Activated naive CD8-positive, alpha-beta T cell (primary cell): ENCODE results near the gene CDX1.

Source experiments
- H3K27ac Mint-ChIP-seq: one replicate; pipeline ENCODE4 v1.8.0; 2021; ENCODE audit warnings: mixed read lengths
- H3K27me3 Mint-ChIP-seq: one replicate; pipeline ENCODE4 v1.8.0; 2021; ENCODE audit warnings: mixed read lengths
- H3K36me3 Mint-ChIP-seq: one replicate; pipeline ENCODE4 v1.8.0; 2021; ENCODE audit warnings: mixed read lengths
- H3K4me1 Mint-ChIP-seq: one replicate; pipeline ENCODE4 v1.8.0; 2021; ENCODE audit warnings: low read depth, mixed read lengths
- H3K4me3 Mint-ChIP-seq: one replicate; pipeline ENCODE4 v1.8.0; 2021; ENCODE audit warnings: mild to moderate bottlenecking, mixed read lengths
- H3K9me3 Mint-ChIP-seq: one replicate; pipeline ENCODE4 v1.8.0; 2021; ENCODE audit warnings: low read depth, mixed read lengths

CDX1 gene

DNA sequence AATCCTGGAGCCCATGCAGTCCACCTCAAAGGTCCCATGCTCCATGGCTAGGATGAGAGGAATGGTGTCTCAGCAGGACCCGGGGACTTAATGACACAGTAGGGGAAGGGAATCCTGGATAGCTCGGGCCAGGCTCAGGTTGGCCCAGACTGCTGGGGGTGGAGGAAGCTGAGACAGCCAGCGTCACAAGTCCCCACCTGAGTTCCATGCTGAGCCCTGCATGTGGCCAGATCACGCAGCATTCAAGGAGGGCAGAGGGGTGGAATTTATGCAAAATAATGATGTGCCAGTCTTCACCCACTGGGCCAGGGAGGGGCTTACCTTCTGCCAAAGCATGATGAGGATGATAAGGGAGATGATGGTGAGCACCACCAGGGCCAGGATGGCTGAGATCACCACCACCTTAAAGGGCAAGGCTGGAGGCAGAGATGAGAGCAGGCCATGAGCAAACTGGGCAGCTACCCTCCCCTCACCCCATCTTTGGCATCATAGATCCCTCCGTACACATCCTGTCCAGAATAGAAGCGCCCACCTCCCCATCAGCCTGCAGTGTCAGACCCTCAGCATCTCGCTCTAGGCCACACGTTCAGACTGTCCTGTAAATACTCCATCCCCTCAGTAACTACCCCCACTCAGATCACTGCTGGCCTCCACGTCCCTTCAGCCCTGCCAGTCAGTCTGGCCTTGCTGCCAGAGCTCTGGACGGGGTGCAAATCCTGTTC is 40.2 kb upstream of the CDX1 start:
- Mint-ChIP-seq H3K36me3 (no peaks in the 10 kb centered on the region), H3K9me3 (no peaks in the 10 kb centered on the region), H3K4me3 (no peak overlapping the region), H3K27ac (no peak overlapping the region), H3K4me1 (no peaks in the 10 kb centered on the region), H3K27me3 (no peaks in the 10 kb centered on the region)

DNA sequence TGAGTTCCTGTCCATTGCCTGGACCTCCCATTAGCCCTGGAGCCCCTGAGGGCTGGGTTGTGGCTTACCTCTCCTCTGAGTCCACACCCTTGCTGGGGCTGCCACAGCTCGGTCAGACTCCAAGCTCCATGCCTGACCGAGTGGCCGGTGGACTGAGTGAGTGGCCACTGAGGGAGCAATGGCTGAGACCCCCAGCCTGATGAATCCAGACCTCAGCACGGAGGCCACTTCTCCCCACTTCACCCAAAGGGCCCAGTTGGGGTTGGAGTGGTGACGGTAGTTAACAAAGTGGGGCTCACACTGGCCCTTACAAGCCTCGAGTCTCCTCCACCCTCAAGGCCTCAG is 39.7 kb upstream of the CDX1 start:
- H3K9me3 Mint-ChIP-seq, result no peaks in the 10 kb centered on the region
- H3K4me1 Mint-ChIP-seq, result no peaks in the 10 kb centered on the region
- no peak overlapping the region for H3K27ac Mint-ChIP-seq
- no peaks in the 10 kb centered on the region for H3K36me3 Mint-ChIP-seq
- no peaks in the 10 kb centered on the region for H3K27me3 Mint-ChIP-seq
- H3K4me3 Mint-ChIP-seq, result no peak overlapping the region

DNA sequence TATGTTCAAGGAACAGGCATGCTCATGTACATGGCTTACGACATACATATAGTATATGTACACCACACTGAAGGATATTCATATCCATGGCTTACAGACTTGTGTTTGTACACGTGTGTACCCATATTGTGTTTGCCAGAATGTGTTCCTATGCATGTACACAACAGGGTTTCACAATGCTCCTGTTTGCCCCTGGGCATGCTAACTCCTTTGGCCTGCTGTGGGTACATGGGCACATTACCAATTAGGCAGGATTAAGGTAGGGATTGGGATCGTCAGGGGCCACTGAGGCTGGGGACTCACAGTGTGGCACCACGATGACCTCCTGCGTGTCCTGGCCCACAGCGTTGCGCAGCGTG is 37.1 kb upstream of the CDX1 start:
- no peak overlapping the region for H3K27ac Mint-ChIP-seq

DNA sequence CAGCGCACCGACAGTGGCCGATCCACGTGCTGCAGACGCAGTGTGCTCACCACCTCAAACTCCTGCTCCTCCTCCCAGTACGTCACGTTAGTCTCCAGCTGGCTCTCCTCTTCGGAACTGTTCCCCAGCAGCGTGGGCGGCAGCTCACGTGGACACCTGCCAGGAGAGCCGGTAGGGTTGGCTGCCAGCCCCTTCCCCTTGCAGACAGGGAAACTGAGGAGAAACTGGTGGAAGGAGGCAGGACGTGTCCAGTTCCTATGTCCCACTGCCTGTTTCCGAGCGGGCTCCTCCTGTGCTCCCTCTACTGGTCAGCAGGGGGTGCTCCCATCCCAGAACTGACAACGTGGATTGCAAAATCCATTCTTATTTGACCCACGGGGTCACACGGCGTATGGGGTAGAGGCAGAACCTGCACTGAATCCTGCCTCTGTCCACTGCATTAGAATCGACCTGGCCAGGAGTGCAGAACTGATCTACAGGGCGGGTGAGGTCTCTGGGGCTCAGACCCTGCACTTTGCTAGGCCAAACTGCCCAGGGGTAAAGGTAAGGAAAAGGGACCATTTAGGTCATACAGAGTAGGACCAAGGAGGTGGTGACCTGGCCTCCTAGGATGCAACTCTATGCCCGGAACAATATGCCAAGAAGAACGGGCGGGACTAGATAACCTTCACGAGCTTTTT is 36.6 kb upstream of the CDX1 start:
- Mint-ChIP-seq H3K27me3 (no peaks in the 10 kb centered on the region), H3K27ac (no peak overlapping the region), H3K36me3 (no peaks in the 10 kb centered on the region), H3K4me1 (no peaks in the 10 kb centered on the region), H3K4me3 (no peak overlapping the region), H3K9me3 (no peaks in the 10 kb centered on the region)

More for the DNA sequence above, 37.1 kb upstream of the CDX1 start:
- no peaks in the 10 kb centered on the region for H3K27me3 Mint-ChIP-seq
- H3K4me1 Mint-ChIP-seq, result no peaks in the 10 kb centered on the region
- no peaks in the 10 kb centered on the region for H3K9me3 Mint-ChIP-seq
- no peak overlapping the region for H3K4me3 Mint-ChIP-seq
- no peaks in the 10 kb centered on the region for H3K36me3 Mint-ChIP-seq

DNA sequence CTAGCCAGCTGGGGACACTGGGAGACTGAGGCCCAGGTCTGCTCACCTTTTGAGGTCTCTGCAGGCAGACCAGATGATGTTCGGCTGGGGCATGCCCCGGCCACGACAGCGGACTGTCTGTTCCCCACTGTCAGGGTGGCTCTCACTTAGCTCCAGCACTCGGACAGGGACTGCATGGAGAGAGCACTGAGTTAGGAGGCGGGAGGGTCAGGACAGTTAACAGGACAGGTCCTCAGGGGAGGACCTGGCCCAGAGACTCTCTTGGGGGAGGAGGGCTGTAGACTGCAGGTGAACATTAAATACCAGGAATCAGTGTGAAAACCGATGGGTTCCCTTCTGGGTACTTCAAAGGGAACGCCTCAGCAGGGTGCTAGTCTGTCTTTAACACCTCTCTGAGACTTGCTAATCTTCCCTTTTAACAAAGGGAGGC is 36.1 kb upstream of the CDX1 start:
- Mint-ChIP-seq H3K9me3 (no peaks in the 10 kb centered on the region), H3K4me3 (no peak overlapping the region), H3K27ac (no peak overlapping the region), H3K4me1 (no peaks in the 10 kb centered on the region), H3K36me3 (no peaks in the 10 kb centered on the region), H3K27me3 (no peaks in the 10 kb centered on the region)

DNA sequence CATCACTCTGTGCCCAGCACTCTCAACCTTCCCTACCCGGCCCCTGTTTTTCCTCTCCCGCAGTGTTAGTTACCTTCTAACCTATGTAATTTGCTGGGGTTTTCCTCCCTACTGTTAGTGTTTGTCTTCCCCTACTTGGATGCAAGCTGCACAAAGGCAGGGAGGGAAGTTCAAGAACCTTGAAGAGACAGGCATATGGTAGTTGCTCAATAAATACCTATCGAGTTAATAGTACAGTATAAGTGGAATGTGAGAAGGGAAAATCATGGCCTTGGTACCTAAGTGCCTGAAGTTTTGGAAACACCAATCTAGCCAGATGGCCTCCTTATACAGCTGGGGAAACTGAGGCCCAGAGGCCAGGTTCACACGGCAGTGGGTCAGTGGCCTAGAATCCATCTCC is 35.1 kb upstream of the CDX1 start:
- Mint-ChIP-seq H3K27ac (no peak overlapping the region), H3K4me1 (no peaks in the 10 kb centered on the region), H3K27me3 (no peaks in the 10 kb centered on the region), H3K4me3 (no peak overlapping the region), H3K36me3 (no peaks in the 10 kb centered on the region), H3K9me3 (no peaks in the 10 kb centered on the region)

DNA sequence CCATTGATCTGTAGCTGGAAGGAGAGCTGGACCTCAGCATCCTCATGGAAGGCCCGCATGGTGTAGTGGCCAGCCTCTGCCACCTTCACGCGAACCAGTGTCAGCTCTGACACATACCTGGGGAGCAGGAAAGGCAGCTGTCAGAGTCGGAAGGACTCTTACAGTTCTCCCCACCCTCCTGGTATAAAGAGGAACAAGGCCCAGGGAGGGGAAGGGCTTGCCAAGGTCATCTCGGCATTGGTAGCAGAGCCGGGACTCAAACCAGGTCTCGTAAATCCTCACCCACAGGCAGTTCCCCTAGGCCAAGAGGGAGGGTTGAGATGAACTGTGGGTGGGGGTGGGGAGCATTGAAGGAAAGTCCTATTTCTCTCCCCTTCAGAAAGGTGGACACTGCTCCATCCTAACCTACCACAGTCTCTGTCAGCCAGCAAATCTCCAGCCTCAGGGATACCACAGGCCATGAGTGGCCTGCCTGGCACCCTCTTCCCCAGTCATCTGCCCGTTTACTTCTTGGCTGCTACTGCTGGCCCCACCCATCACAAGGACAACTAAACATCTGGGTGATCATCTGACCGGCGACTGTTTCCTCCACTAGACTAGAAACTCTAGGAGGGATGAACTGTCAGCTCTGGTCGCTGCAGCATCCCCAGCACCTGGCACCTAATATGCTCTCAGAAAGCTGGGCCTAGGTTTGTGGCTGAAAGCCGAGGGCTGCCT is 34.4 kb upstream of the CDX1 start:
- no peaks in the 10 kb centered on the region for H3K9me3 Mint-ChIP-seq
- no peaks in the 10 kb centered on the region for H3K4me1 Mint-ChIP-seq
- no peaks in the 10 kb centered on the region for H3K36me3 Mint-ChIP-seq
- no peaks in the 10 kb centered on the region for H3K27me3 Mint-ChIP-seq
- H3K27ac Mint-ChIP-seq, result no peak overlapping the region
- no peak overlapping the region for H3K4me3 Mint-ChIP-seq

DNA sequence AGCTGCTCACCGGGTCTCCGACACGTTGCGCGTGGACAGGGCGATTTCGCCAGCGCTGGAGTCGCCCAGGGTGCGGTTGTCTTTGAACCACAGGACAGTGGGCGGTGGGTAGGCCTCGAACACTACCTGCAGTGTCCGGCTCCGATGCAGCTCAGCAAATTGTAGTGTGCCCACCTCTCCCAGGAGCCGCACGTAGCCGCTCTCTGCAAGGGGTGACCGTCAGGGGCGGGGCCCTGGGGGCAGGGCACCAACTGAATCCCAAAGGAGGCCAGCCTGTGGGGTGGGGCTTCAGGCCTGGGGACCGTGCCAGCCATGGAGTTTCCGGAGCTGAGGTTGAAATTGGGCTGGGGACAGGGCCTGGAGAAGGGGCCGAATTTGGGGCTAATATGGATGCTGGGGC is 33.8 kb upstream of the CDX1 start:
- H3K27me3 Mint-ChIP-seq, result no peaks in the 10 kb centered on the region
- no peaks in the 10 kb centered on the region for H3K36me3 Mint-ChIP-seq

DNA sequence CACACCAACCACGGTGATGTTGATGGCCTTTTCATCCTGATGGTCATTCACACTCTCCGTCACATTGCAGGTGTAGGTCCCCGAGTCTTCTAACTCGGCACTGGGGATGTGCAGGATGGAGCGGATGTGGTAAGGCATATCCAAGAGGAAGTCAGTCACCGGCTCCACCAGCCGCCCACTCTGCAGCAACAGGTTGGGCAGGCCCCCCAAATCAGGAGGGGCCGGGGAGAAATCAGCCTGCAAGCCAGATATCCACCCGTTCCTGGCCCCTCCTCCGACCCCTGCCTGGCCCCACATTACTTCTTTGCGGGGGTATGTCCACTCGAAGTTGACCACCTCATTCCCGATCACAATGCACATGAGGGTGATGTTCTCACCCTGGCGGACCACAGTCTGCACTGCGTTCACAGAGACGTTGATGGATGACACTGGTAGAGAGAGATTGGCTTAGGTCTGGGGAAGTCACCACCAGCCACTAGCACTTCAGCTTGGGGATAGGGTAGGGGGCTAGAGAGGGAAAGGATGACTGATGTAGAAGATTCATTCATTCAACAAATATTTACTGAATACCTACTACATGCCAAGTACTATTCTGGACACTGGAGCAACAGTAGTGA is 32.9 kb upstream of the CDX1 start:
- H3K27ac Mint-ChIP-seq, result no peak overlapping the region

More for the DNA sequence above, 33.8 kb upstream of the CDX1 start:
- no peak overlapping the region for H3K27ac Mint-ChIP-seq
- no peaks in the 10 kb centered on the region for H3K9me3 Mint-ChIP-seq
- H3K4me3 Mint-ChIP-seq, result no peak overlapping the region
- H3K4me1 Mint-ChIP-seq, result no peaks in the 10 kb centered on the region

DNA sequence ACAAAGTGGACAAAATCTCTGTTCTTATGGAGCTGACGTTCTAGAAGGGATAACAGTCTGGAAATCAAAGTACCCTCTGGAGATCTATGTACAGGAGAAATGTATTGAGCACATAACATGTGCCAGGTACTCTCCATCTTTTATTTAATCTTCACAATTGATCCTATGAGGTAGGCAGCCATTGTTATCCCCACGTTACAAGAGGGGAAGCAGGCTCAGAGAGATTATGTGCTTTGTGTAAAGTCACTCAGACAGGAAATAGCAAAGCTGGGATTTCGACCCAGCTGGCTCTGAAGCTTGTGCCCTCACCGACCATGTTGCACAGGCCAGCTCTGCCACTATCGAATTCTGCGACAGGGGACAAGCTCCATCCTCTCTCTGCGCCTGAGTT is 32.4 kb upstream of the CDX1 start:
- no peaks in the 10 kb centered on the region for H3K4me1 Mint-ChIP-seq
- H3K27ac Mint-ChIP-seq, result no peak overlapping the region
- H3K36me3 Mint-ChIP-seq, result no peaks in the 10 kb centered on the region
- H3K9me3 Mint-ChIP-seq, result no peaks in the 10 kb centered on the region
- no peak overlapping the region for H3K4me3 Mint-ChIP-seq
- no peaks in the 10 kb centered on the region for H3K27me3 Mint-ChIP-seq

More for the DNA sequence above, 32.9 kb upstream of the CDX1 start:
- Mint-ChIP-seq H3K4me1 (no peaks in the 10 kb centered on the region), H3K36me3 (no peaks in the 10 kb centered on the region), H3K9me3 (no peaks in the 10 kb centered on the region), H3K27me3 (no peaks in the 10 kb centered on the region), H3K4me3 (no peak overlapping the region)

DNA sequence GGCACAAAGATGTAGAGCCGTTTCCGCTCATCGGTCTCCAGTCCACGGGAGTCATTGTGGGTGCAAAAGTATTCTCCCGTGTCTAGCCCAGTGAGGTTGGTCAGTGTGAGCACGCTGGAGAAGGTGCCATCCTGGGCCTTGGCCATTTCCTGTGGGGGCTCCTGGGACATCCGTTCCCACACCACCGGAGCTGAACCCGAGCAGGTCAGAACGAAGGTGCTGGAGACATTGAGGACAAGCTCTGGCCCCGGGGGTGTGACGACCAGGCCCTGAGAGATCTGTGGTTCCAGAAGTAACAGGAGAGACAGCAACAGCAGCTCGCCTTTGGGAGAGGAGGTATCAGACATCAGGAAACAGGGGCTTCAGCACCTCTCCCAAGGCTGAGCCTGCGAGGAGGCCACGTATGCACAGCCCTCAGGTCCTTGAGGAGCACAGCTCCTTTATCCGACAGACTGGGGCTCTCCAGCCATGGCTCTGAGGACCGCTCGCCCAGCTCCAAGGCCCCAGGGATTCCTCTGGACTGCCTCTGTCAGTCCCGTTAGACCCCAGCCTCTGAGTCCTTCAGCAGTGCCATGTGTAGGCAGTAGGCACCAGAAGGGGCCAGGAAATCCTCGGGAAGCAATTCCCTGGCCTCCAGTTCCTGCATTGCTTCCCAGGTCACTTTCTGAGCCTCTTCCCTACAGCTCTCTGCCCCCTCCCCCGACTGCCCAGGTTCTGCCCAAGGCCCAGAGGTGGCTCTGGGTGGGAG is 30.8 kb upstream of the CDX1 start:
- no peaks in the 10 kb centered on the region for H3K4me1 Mint-ChIP-seq
- no peaks in the 10 kb centered on the region for H3K36me3 Mint-ChIP-seq
- H3K27me3 Mint-ChIP-seq, result no peaks in the 10 kb centered on the region
- no peaks in the 10 kb centered on the region for H3K9me3 Mint-ChIP-seq
- no peak overlapping the region for H3K4me3 Mint-ChIP-seq
- no peak overlapping the region for H3K27ac Mint-ChIP-seq

DNA sequence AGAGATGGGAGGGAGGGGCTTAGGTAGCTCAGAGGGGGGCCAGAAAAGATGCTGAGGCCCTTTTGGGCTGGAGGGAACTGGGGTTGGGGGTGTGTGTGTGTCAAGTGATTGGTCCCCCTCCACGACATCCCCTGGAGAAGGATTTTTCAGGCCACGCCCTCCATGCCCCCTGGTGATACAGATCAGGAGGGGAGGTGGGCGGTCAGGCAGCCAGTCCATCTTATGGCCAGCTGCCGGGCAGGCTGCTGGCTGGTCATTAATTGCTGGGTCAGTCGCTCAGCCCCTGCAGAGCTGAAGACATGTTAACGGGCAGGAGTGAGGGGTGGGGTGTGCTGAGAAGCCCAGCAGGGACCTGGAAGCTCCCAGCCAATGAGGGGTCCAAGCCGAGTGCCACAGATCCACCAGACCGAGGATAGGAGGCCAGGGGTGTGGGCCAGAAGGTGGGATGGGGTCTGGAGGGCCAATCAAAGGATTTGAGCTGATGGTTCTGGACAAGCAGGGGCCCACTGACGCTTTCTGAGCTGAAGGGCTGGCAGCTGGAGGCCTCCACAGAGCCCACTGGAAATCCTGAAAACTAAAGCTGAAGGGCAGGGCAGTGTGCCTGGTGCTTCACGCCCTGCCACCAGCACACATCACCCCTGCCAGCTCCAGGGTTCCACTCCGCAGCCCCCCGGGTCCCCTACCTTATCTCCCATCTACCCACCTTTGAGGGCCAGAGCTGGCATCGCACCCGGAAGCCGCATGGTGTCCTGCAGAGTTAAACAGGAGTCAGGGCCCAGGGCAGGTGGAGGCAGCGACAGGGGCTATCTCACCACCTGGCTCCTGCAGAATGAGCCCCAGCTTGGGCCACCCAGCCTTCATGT is 30.0 kb upstream of the CDX1 start:
- H3K27ac Mint-ChIP-seq, result no peak overlapping the region
- H3K4me3 Mint-ChIP-seq, result no peak overlapping the region
- no peaks in the 10 kb centered on the region for H3K36me3 Mint-ChIP-seq
- no peaks in the 10 kb centered on the region for H3K9me3 Mint-ChIP-seq
- no peaks in the 10 kb centered on the region for H3K4me1 Mint-ChIP-seq
- H3K27me3 Mint-ChIP-seq, result no peaks in the 10 kb centered on the region

DNA sequence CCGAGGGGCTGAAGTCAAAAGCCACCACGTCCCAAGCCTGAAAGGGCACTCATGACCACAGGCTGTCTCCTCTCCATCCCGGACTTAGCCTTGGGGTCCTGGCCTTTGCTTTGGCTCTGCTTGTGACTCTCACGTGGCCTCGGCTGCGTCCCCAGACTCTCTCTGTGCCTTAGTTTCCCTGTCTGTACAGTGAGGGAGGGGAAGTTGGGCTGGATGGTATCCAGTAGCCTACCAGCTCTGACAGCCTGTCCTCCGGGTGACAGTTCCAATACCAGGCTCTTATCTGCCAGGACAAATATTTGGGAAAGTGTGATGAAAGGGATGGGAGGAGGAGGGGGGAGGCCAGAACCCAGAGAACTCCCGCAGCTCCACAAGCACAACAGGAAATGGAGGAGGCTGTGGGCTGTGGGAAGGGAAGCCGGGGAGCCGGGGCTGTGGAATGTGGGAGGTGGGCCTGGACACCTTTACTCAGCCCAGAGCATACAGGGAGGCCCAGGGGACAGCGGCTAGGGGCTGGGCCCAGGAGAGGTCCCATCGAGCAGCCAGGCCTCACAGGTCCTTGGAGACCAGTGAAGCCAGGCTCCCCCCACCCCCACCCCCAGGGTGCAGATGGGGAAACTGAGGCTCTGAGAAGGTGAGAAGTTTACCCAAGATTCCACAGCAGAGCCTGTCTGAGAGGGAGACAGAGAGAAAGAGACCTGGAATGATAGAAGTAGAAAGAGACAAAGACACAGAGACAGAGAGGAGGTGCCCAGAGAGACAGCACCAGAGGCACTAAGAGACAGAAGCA is 29.2 kb upstream of the CDX1 start:
- H3K27ac Mint-ChIP-seq, result no peak overlapping the region
- no peaks in the 10 kb centered on the region for H3K27me3 Mint-ChIP-seq

More for the DNA sequence above, 29.2 kb upstream of the CDX1 start:
- Mint-ChIP-seq H3K9me3 (no peaks in the 10 kb centered on the region), H3K4me1 (no peaks in the 10 kb centered on the region), H3K36me3 (no peaks in the 10 kb centered on the region), H3K4me3 (no peak overlapping the region)
